ENCODE measurements around the gene BBS9. TPM values are rescaled to one million over a fixed set of nuclear protein-coding genes. Genes with fewer than 3 reads are reported as not detected.

Gene BBS9
- total and polyA plus RNA-seq, 2 donors (not counting 1 experiment from before 2014, with no cell fraction given) = 8.4 to 45.2 TPM

DNA sequence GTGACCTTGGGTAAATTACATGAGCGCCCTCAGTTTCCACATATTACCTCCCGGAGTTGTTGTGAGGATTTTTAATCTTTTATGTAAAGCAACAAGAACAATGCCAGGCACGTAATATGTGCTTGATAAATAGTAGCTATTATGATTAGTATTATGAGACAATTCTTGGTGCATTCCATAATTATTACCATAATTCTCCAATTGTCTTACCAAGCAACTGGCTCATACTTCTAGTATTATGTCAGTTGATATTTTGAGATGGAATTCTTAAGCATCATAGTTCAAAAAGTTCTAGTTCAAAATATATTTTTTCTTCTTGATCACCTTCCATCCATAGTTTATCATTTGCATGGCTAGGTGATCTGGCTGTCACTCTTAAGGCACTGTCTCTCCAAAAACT lies 259.0 kb downstream of the BBS9 start:
- Histone ChIP-seq H3K27ac (ENCODE audit: low read length in 2 of 2) (no peak overlapping the region), H3K4me2 (replicated peaks; ENCODE audit: low read depth, low read length, poor library complexity, severe bottlenecking) (no peak overlapping the region), H3K9ac (ENCODE audit: low read length) (no peak overlapping the region), H3K27me3 (replicated peaks in 1 of 4; ENCODE audit: control extremely low read depth in 1 of 4, control insufficient read depth in 3 of 4, insufficient read depth in 4 of 4, low read length in 3 of 4) (no peaks in the 10 kb centered on the region), H3K4me1 (ENCODE audit: control insufficient read depth in 2 of 2, insufficient read depth in 2 of 2, low read length in 2 of 2) (no peaks in the 10 kb centered on the region), H4K20me1 (ENCODE audit: control insufficient read depth, insufficient read depth, low read length, poor library complexity, severe bottlenecking) (no peaks in the 10 kb centered on the region), H3K36me3 (replicated peaks in 1 of 2; ENCODE audit: control extremely low read depth in 1 of 2, control insufficient read depth in 1 of 2, extremely low read depth in 1 of 2, insufficient read depth in 2 of 2, low read length in 1 of 2) (no peaks in the 10 kb centered on the region), H3K9me3 (ENCODE audit: control extremely low read depth in 1 of 3, control insufficient read depth in 2 of 3, insufficient read depth in 1 of 3, low read length in 2 of 3) (no peaks in the 10 kb centered on the region), H3K4me3 (ENCODE audit: control extremely low read depth in 1 of 5, extremely low read depth in 1 of 5, insufficient read depth in 1 of 5, low read depth in 2 of 5, low read length in 4 of 5) (no peak overlapping the region), H3K79me2 (ENCODE audit: control insufficient read depth, insufficient read depth, low read length) (no peaks in the 10 kb centered on the region), H2AFZ (ENCODE audit: insufficient read depth, low read depth, low read length, poor library complexity, severe bottlenecking) (no peak overlapping the region)
- Mint-ChIP-seq H3K4me3 (no peak overlapping the region), H3K4me1 (no peaks in the 10 kb centered on the region), H3K27me3 (no peaks in the 10 kb centered on the region), H3K27ac (no peak overlapping the region), H3K9me3 (ENCODE audit: insufficient read depth) (no peaks in the 10 kb centered on the region)
- CTCF ChIA-PET = no interaction called here
- TF ChIP-seq EZH2 (IDR thresholded peaks at IDR 0.05; ENCODE audit: borderline replicate concordance, insufficient read depth, low read depth, low read length, poor library complexity, severe bottlenecking) (no peak), CTCF (IDR thresholded peaks at IDR 0.05) (no peak)
- DNase-seq = no peak
- ATAC-seq (ENCODE audit: low read depth) = no peak
- WGBS (ENCODE audit: insufficient coverage) = no CpG with 5 or more reads among the region's 3 CpGs
- intact Hi-C loops (cut with micrococcal nuclease) = no loop called here
- POLR2A ChIA-PET = no interaction called here

GRCh38 chr7:33392148-33392547 lies 262.8 kb downstream of the BBS9 start:
- TF ChIP-seq EZH2 (IDR thresholded peaks at IDR 0.05; ENCODE audit: borderline replicate concordance, insufficient read depth, low read depth, low read length, poor library complexity, severe bottlenecking) = no peak
- TF ChIP-seq CTCF (IDR thresholded peaks at IDR 0.05) = no peak
- H3K36me3 ChIP-seq (replicated peaks in 1 of 2; ENCODE audit: control extremely low read depth in 1 of 2, control insufficient read depth in 1 of 2, extremely low read depth in 1 of 2, insufficient read depth in 2 of 2, low read length in 1 of 2) = no peaks in the 10 kb centered on the region
- H3K9ac ChIP-seq (ENCODE audit: low read length) = no peak overlapping the region
- no peaks in the 10 kb centered on the region for H4K20me1 ChIP-seq (ENCODE audit: control insufficient read depth, insufficient read depth, low read length, poor library complexity, severe bottlenecking)
- POLR2A ChIA-PET = interaction anchor here (0.6 kb wide), 1 partner anchor 366 kb away, joined by 7 read pairs; no protein-coding TSS in a partner anchor
- intact Hi-C loops (cut with micrococcal nuclease) = no loop called here
- DNase-seq = no peak
- no peak overlapping the region for H2AFZ ChIP-seq (ENCODE audit: insufficient read depth, low read depth, low read length, poor library complexity, severe bottlenecking)
- no peak overlapping the region for H3K27ac ChIP-seq (ENCODE audit: low read length in 2 of 2)
- Mint-ChIP-seq H3K27me3 (no peaks in the 10 kb centered on the region), H3K27ac (no peak overlapping the region), H3K4me3 (no peak overlapping the region), H3K4me1 (no peaks in the 10 kb centered on the region), H3K9me3 (ENCODE audit: insufficient read depth) (no peaks in the 10 kb centered on the region)
- no peak for ATAC-seq (ENCODE audit: low read depth)
- no peaks in the 10 kb centered on the region for H3K9me3 ChIP-seq (ENCODE audit: control extremely low read depth in 1 of 3, control insufficient read depth in 2 of 3, insufficient read depth in 1 of 3, low read length in 2 of 3)
- no peak overlapping the region for H3K4me3 ChIP-seq (ENCODE audit: control extremely low read depth in 1 of 5, extremely low read depth in 1 of 5, insufficient read depth in 1 of 5, low read depth in 2 of 5, low read length in 4 of 5)
- no peaks in the 10 kb centered on the region for H3K27me3 ChIP-seq (replicated peaks in 1 of 4; ENCODE audit: control extremely low read depth in 1 of 4, control insufficient read depth in 3 of 4, insufficient read depth in 4 of 4, low read length in 3 of 4)
- CTCF ChIA-PET = no interaction called here
- WGBS (ENCODE audit: insufficient coverage) = 100% methylated on average over 1 of the region's 1 CpG
- H3K4me2 ChIP-seq (replicated peaks; ENCODE audit: low read depth, low read length, poor library complexity, severe bottlenecking) = no peak overlapping the region
- H3K79me2 ChIP-seq (ENCODE audit: control insufficient read depth, insufficient read depth, low read length) = no peaks in the 10 kb centered on the region
- H3K4me1 ChIP-seq (ENCODE audit: control insufficient read depth in 2 of 2, insufficient read depth in 2 of 2, low read length in 2 of 2) = no peaks in the 10 kb centered on the region

Measured in B cell (primary cell).